ENCODE data around the gene DECR2.
A peak's percentile ranks its signal among the peaks of the same experiment; 100 is the strongest.

DNA sequence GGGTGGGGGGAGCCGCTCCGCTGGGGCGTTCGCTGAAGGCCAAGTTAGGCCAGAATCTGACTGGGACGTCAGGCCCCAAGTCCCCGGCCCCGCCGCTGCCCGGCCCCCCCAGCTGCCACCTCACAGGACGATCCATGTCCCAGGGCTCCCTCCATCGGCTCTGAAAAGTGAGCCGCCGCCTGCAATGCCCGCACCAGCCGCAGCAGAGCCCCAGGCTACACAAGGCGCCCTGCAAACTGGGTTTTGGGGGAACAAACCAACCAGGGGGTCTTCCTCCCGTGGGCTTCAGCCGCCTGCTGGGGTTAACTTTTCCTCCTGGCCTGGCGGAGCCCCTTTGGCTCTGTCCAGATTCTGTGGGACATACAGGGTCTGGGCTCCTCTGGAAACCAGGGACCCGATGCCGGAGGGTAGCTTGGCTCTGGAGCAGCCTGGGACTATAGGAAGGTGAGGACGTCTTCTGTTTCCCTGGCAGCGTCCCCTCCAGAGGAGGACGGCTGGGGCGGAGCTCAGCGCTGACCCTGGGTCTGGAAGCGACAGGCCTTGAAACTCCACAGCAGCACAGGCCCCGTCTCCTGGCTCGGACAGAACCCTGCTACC, 3.9 kb upstream of the DECR2 start:
- TF ChIP-seq, protein P1, sequence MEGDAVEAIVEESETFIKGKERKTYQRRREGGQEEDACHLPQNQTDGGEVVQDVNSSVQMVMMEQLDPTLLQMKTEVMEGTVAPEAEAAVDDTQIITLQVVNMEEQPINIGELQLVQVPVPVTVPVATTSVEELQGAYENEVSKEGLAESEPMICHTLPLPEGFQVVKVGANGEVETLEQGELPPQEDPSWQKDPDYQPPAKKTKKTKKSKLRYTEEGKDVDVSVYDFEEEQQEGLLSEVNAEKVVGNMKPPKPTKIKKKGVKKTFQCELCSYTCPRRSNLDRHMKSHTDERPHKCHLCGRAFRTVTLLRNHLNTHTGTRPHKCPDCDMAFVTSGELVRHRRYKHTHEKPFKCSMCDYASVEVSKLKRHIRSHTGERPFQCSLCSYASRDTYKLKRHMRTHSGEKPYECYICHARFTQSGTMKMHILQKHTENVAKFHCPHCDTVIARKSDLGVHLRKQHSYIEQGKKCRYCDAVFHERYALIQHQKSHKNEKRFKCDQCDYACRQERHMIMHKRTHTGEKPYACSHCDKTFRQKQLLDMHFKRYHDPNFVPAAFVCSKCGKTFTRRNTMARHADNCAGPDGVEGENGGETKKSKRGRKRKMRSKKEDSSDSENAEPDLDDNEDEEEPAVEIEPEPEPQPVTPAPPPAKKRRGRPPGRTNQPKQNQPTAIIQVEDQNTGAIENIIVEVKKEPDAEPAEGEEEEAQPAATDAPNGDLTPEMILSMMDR (IDR thresholded peaks at IDR 0.05), result peak; percentile 28 to 78 (median 49)
- TF ChIP-seq POLR2A (IDR thresholded peaks at IDR 0.05), result peak; percentile 31 to 76

Data from adrenal gland (tissue), 5 donors.